OCI-LY3 (cell line): ENCODE data around the gene MOSPD2.

Source experiments
- H2AFZ ChIP-seq: fragments of 200-600, 300-600 bp; shearing (Covaris generic); 2 replicates; pipeline ENCODE4 v1.6.0; 2014; ENCODE audit warnings: antibody characterized with exemption, low read depth, low read length
- H3K27ac ChIP-seq: fragments of 200-600, 300-600 bp; sonication (generic); 2 replicates; pipeline ENCODE4 v1.5.1; 2014; ENCODE audit warnings: mild to moderate bottlenecking, low read length, moderate library complexity, mixed read lengths
- H3K27me3 ChIP-seq: fragments of 200-600, 300-600 bp; sonication (generic); 2 replicates; pipeline ENCODE4 v1.6.1; 2014; ENCODE audit warnings: low read depth, low read length, mixed read lengths
- H3K36me3 ChIP-seq: fragments of 200-600, 300-600 bp; sonication (generic); replicated peaks from 2 replicates; pipeline ENCODE3; 2014; ENCODE audit warnings: low read depth, low read length, mixed read lengths
- H3K4me1 ChIP-seq: fragments of 300-600, 200-600 bp; sonication (generic); 2 replicates; pipeline ENCODE4 v1.6.1; 2014; ENCODE audit warnings: low read length, mixed read lengths
- H3K4me2 ChIP-seq: fragments of 200-600, 300-600 bp; sonication (generic); 2 replicates; pipeline ENCODE4 v1.6.1; 2014; ENCODE audit warnings: low read length, mixed read lengths
- H3K4me3 ChIP-seq: fragments of 300-600, 200-600 bp; sonication (generic); 2 replicates; pipeline ENCODE4 v1.5.1; 2014; ENCODE audit warnings: antibody characterized with exemption, mild to moderate bottlenecking, low read length, moderate library complexity
- H3K79me2 ChIP-seq: fragments of 300-600, 200-600 bp; shearing (Covaris generic); 2 replicates; pipeline ENCODE4 v1.6.1; 2014; ENCODE audit warnings: mild to moderate bottlenecking, low read length, mixed read lengths
- H3K9ac ChIP-seq: fragments of 300-600, 200-600 bp; shearing (Covaris generic); 2 replicates; pipeline ENCODE4 v1.6.0; 2014; ENCODE audit warnings: mild to moderate bottlenecking, low read length, moderate library complexity
- H3K9me3 ChIP-seq: fragments of 200-600, 300-600 bp; shearing (Covaris generic); 2 replicates; pipeline ENCODE4 v1.6.1; 2014; ENCODE audit warnings: low read length, mixed read lengths; ENCODE audit not compliant: insufficient read depth
- H4K20me1 ChIP-seq: fragments of 200-600, 300-600 bp; sonication (generic); 2 replicates; pipeline ENCODE4 v1.6.1; 2016; ENCODE audit warnings: low read length, mixed read lengths; ENCODE audit not compliant: insufficient read depth
- CTCF ChIP-seq: fragments of 200-600, 300-600 bp; sonication (generic); IDR thresholded peaks from 2 replicates; pipeline ENCODE4 v1.5.1; 2014; ENCODE audit warnings: antibody characterized with exemption, low read length, low read depth
- EZH2phosphoT487 ChIP-seq: fragments of 200-600 bp; shearing (Covaris generic); IDR thresholded peaks from 2 replicates; pipeline ENCODE4 v1.6.1; 2018; ENCODE audit warnings: antibody characterized with exemption, mixed run types, low read depth

MOSPD2 gene

GRCh38 chrX:14902537-14902936 is 29.3 kb downstream of the MOSPD2 start:
- Histone ChIP-seq H2AFZ (no peak overlapping the region), H3K4me1 (peaks cover 7% of the 10 kb centered on the region), H4K20me1 (no peaks in the 10 kb centered on the region), H3K27me3 (no peaks in the 10 kb centered on the region), H3K79me2 (no peaks in the 10 kb centered on the region), H3K36me3 (peaks cover 28% of the 10 kb centered on the region), H3K4me2 (no peak overlapping the region), H3K9me3 (peaks cover 4% of the 10 kb centered on the region; the same call in 1 of the 2 replicates), H3K4me3 (no peak overlapping the region), H3K9ac (no peak overlapping the region), H3K27ac (no peak overlapping the region)
- no peak for TF ChIP-seq CTCF
- TF ChIP-seq EZH2phosphoT487 = no peak

GRCh38 chrX:14903891-14904290 is 30.7 kb downstream of the MOSPD2 start:
- Histone ChIP-seq H3K4me3 (no peak overlapping the region), H3K27ac (no peak overlapping the region), H4K20me1 (no peaks in the 10 kb centered on the region)

GRCh38 chrX:14913241-14913640 is 40.0 kb downstream of the MOSPD2 start:
- Histone ChIP-seq H3K79me2 (no peaks in the 10 kb centered on the region), H3K27me3 (no peaks in the 10 kb centered on the region), H4K20me1 (no peaks in the 10 kb centered on the region), H3K36me3 (peaks cover 6% of the 10 kb centered on the region), H3K4me2 (no peak overlapping the region), H3K4me1 (no peaks in the 10 kb centered on the region), H3K9ac (no peak overlapping the region), H3K4me3 (no peak overlapping the region), H2AFZ (no peak overlapping the region), H3K9me3 (no peaks in the 10 kb centered on the region), H3K27ac (no peak overlapping the region)
- TF ChIP-seq CTCF (no peak), EZH2phosphoT487 (no peak)

More at GRCh38 chrX:14903891-14904290, 30.7 kb downstream of the MOSPD2 start:
- H2AFZ ChIP-seq = no peak overlapping the region
- TF ChIP-seq CTCF (no peak), EZH2phosphoT487 (no peak)
- H3K9ac ChIP-seq = no peak overlapping the region
- H3K79me2 ChIP-seq = no peaks in the 10 kb centered on the region
- peaks cover 27% of the 10 kb centered on the region for H3K36me3 ChIP-seq
- peaks cover 4% of the 10 kb centered on the region; the same call in 1 of the 2 replicates for H3K9me3 ChIP-seq
- peaks cover 7% of the 10 kb centered on the region for H3K4me1 ChIP-seq
- no peaks in the 10 kb centered on the region for H3K27me3 ChIP-seq
- H3K4me2 ChIP-seq = no peak overlapping the region

- Histone ChIP-seq H3K4me3 (no peak overlapping the region), H3K9ac (no peak overlapping the region), H3K36me3 (peaks cover 6% of the 10 kb centered on the region), H3K4me2 (no peak overlapping the region), H3K4me1 (no peaks in the 10 kb centered on the region), H4K20me1 (no peaks in the 10 kb centered on the region), H3K9me3 (no peaks in the 10 kb centered on the region), H3K27ac (no peak overlapping the region), H2AFZ (no peak overlapping the region), H3K27me3 (no peaks in the 10 kb centered on the region), H3K79me2 (no peaks in the 10 kb centered on the region)
- TF ChIP-seq CTCF = no peak
- TF ChIP-seq EZH2phosphoT487 = no peak
These were observed 42.4 kb downstream of the MOSPD2 start for GRCh38 chrX:14915596-14915995.
